GM19351 (cell line): ENCODE measurements around the gene CMTM3.
A peak's percentile ranks its signal among the peaks of the same experiment; 100 is the strongest.
"Not testable (repeated sequence)": the region's sequence is repeated elsewhere in the genome, so short reads cannot be mapped to it uniquely, and the experiment has no call there.

Source experiments
- ATAC-seq: cut with Tn5 transposase; IDR thresholded peaks from one replicate; pipeline ENCODE4 v1.9.1; 2021; ENCODE audit warnings: mild to moderate bottlenecking, moderate library complexity; ENCODE audit not compliant: unreplicated experiment

Gene CMTM3

GRCh38 chr16:66608241-66609138 lies 4.0 kb downstream of the CMTM3 start:
- peak; percentile 34 for ATAC-seq

- ATAC-seq = no peak
These were observed 4.6 kb downstream of the CMTM3 start for GRCh38 chr16:66609139-66609510.

GRCh38 chr16:66610111-66610820 lies 5.8 kb downstream of the CMTM3 start:
- ATAC-seq = no peak

GRCh38 chr16:66611911-66612310 lies 7.4 kb downstream of the CMTM3 start:
- ATAC-seq = not testable (repeated sequence)

- no peak for ATAC-seq
These were observed 7.9 kb downstream of the CMTM3 start for GRCh38 chr16:66612422-66612821.

- ATAC-seq = no peak
These were observed 9.8 kb downstream of the CMTM3 start for GRCh38 chr16:66614161-66614802.

- ATAC-seq = no peak
These were observed 11.7 kb downstream of the CMTM3 start for GRCh38 chr16:66616169-66616568.

GRCh38 chr16:66616592-66616991 lies 12.1 kb downstream of the CMTM3 start:
- no peak for ATAC-seq

- no peak for ATAC-seq
These were observed 12.5 kb downstream of the CMTM3 start for GRCh38 chr16:66617010-66617434.

GRCh38 chr16:66617728-66618127 lies 13.2 kb downstream of the CMTM3 start:
- no peak for ATAC-seq

- ATAC-seq = no peak
These were observed 14.3 kb downstream of the CMTM3 start for GRCh38 chr16:66618588-66619375.

GRCh38 chr16:66619534-66620428 lies 15.3 kb downstream of the CMTM3 start:
- peak; percentile 57 for ATAC-seq

GRCh38 chr16:66620429-66620795 lies 15.9 kb downstream of the CMTM3 start:
- no peak for ATAC-seq

- ATAC-seq = no peak
These were observed 17.5 kb downstream of the CMTM3 start for GRCh38 chr16:66621973-66622372.

- no peak for ATAC-seq
These were observed 18.4 kb downstream of the CMTM3 start for GRCh38 chr16:66622863-66623262.

GRCh38 chr16:66623755-66624154 lies 19.3 kb downstream of the CMTM3 start:
- no peak for ATAC-seq

- not testable (repeated sequence) for ATAC-seq
These were observed 23.3 kb downstream of the CMTM3 start for GRCh38 chr16:66627611-66628378.

GRCh38 chr16:66629856-66630255 lies 25.4 kb downstream of the CMTM3 start:
- ATAC-seq = no peak
